Suppressor macrophage (primary cell): ENCODE data around the gene ABLIM1.

Experiments
- DNase-seq, 4 experiments: peaks; one replicate each; pipeline ENCODE4 v3.0.0-alpha.2; 2020 to 2022

ABLIM1 gene

DNA sequence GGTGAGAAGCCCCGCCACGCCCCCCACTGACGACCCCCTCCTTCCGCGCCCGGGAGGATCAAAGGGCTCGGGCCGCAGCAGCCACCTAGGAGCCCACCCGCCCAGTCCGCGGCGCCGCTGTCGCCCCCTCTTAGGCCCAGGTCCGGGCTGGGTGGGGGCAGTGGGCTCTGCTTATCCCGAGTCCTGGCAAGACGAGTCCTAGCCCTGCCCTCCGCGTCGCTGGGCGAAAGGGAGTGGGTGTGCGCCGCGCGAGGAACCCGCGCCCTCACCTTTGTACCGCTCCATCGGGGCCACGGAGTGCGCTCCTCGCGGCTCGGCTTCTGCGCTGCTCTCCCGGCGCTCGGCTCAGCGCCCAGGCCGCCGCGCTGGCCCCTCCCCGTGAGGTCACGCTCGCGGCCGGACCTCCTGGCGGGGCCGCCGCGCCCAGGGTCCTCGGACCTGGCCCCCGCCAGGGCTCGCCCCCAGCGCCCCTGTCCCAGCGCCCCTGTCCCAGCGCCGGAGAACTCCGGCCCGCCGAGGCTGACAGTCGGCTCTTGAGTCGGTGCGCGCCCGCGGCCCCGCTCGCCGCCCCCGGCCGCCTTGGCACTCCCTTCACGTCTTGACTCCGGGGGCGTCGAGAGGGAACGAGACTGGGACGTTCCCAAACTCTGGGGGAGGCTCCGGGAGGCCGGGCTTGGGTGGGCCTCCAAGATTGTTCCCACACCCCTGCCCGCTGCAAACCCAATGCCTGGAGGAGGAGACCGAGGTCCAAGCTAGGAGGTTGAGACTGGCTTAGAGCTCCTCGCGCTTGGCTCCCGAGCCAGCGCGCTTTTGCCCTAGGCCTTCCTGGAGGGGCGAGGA lies 253.7 kb downstream of the ABLIM1 start, which contains the start of gene AFAP1L2:
TSS of gene AFAP1L2 (minus strand) at position 332 of the 840 bp plus-strand sequence. CDS start at position 285, 47 bp downstream.
- DNase-seq: peak in 1 of 4 experiments; percentile 6

DNA sequence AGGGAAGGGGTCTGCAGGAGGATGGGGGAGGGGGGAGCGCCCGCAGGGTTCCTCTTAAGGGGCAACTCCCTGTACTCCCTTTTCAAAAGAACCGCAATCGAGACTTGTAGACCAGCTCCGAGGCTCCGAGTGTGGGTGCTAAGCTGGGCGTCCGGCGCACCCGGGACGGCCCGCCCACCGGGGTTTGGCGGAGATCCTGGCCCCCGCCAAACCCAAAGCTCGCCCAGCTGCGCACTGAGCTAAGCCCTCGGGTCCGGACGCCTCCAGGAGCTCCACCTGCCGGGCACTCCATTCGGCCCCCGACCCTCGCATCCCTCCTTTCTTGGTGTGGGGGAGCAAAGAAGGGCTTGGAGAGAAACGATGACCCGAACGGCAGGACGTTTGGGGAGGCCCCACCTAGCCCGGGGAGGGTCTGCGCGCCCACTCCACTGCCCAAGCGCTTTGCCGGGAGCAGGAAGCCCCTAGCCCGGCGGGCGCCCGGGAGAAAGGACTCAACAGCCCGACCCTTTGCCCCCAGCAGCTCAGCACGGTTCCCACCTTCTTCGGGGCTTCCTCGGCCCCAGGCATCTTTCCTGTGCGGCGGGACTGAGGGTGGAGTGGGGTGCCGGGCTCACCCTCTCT lies 254.4 kb downstream of the ABLIM1 start:
- DNase-seq: no peak

DNA sequence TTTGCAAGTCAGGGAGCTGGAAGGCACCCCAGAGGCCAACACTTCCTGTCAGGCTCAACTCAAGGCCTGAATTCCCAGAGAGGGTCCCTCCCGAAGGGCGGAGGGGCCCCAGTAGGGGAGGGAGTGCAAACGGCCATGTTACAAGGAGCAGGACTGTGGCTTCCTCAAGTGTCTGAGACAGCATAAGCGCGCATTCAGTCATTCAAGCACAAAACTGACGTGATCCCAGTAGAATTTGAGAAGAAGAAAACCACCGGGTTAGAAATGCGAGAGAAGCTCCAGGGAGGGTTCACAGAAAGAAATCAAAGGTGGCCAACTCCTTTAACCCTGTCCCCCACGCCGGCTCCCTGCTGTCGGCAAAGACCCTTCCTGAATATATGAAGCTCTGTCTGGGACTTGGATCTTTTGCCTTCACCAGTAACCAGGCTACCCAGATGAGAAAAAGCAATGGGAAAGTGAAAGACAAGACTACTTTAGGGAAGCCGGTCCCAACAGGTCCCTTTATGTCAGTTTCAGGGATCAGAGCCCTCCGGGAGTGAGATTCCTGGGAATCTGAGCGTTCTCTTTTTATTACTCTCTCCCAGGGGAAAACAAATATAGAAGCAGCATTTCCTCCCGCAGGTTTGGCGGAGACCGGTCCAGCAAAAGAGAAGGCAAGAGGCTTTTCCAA lies 255.1 kb downstream of the ABLIM1 start:
- DNase-seq: no peak

DNA sequence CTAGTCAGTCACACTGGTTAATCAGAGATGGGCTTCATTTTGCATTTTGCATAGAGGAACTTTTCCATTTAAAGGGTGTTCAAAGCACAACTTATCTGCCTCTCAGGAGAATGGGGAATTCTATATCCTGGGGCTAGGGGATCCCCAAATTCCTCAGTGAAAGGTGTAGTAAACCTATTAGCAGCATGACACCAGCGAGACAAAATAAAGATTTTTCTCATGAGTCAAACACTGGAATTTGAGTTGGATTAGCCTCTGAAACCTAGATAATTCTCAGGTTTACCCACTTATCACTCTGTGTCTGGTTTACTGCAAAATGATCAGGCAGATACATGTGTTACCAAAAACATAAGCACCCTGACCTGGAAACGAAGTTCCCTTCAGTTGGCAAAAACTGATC lies 255.8 kb downstream of the ABLIM1 start:
- no peak for DNase-seq

DNA sequence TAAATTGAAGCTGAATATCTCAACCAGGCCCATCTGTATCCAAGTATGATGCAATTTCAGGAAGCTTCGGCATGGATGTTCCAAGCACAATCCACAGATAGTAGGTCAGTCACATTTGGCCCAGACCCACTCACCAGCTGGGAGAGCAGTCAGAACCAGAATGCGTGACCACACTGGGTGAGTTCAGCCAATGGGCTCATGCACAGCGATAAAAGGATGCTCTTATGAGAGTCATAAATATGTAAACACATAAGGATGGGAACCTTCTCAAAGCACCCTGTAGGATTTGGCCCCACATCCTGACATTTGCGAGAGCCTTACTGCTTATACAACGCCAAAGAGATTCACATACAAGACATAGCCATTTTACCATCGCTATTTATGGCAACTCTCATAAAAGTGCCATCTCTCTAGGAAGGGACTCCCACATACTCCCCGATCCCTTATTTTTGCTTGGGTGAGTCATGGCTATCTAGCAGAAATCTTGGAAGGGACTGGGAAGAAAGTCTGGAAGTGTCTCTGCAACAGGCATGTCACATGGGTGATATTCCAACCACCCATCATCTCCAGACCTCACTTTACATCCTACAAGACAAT lies 256.8 kb downstream of the ABLIM1 start:
- DNase-seq: no peak

DNA sequence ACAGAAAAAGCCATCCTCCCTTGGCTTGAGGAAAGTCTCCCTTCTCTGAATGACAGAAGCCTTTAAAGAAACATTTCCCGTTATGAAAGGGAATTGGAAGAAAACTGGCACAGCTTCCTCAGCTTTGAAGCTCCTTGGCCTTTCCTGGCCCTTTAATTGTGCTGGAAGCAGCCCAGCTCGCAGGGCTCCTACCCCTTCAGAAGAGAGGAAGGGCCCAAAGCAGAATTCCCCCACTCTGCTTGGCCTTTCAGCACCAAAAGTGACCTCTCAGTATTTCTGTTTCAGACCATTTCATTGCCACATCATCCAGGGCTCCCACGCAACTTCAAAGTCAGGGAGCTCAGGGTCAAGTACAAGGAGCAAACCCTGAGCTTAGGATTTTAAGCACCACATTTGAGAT lies 258.0 kb downstream of the ABLIM1 start:
- DNase-seq: no peak

DNA sequence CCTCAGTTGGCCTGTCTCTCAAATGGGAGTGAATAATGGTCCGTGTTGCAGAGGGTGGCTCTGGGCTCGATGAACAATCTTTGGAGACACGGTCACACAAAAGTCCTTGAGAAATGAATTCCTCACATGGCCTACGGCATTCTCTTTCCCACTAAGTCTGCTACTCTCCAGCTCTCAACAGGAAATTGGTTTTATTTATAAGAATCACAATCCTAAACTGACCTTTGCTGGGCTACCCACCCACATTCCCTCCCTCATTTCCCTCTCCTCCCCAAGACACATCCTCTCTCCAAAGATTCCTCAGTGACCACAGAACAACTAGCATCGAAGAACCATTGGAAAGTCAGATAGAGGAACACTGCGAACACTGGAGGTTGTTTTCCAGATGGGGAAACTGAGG lies 258.5 kb downstream of the ABLIM1 start:
- no peak for DNase-seq

DNA sequence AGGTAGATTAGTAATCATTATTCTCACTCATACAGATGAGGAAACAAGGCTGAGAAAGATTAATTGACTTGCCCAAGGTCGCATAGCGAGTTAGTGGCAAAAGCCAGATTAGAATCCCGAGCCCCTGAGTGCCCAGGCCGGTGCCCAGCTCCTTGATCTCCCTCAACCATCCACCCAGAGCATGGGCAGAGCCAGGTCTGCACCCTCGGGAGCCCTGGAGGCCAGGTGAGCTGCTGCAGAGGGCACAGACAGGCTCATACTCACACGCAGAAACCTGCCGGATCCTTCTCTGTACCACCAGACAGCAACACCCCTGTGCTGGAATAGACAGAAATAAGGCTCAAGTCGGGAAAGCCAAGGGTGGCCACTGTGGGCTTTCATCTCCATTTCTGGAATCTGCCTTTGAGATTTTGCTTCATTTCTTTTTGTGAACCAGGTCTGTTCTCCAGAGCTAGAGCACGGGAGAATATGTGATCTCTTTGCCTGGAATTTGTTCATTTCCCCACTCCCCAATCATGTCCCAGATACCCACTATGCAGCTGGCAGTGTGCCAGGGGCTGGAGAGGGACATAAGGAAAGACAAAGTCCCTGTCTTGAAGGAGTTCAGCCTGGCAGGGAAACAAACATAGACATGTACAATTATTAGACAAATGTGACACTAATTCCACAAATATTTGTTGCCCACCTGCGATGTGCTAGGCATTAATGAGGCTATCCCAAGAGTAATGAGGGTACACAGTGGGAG lies 259.3 kb downstream of the ABLIM1 start:
- DNase-seq: no peak

DNA sequence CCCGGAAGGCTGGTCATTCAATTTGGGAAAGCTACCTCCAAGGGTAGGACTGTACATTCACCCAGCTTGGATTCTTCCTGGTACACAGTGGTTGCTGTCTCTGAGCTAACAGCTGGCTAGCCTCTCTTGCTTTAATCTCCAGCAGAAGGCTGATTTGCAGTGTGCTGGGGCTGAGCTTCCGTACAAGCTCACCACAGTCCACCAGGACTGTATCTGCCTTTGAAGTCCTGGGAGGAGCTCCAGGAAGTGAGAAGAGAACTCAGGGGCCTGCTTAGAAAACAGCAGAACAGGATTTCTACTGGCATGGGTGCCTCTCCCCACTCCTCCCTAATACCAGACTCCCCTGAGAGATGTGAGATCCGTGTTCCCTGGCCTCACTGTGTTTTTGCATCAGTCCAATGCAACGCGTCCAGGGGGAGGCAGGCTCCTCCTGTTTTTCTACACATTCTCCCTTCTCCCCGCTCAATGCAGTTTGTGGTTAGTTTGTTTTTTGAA lies 260.4 kb downstream of the ABLIM1 start:
- no peak for DNase-seq

DNA sequence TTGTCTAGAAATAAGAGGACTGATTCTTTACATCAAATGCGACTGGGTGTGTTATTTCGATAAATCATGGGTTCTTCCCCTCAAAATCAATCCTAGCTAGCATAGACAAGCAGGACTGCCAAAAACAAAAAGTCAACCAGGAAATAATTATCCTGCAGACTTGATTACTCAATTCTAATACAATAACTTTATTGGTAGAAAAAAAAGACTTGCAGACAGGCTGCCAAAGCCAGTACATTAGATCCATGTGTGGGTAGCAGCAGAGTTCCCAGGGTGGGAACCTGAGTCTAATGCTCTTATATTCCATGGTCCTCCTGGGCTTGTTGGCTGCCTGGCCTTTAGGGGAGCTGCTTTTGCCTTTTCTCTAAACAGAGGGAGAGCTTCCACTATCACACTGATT lies 261.6 kb downstream of the ABLIM1 start:
- no peak for DNase-seq

DNA sequence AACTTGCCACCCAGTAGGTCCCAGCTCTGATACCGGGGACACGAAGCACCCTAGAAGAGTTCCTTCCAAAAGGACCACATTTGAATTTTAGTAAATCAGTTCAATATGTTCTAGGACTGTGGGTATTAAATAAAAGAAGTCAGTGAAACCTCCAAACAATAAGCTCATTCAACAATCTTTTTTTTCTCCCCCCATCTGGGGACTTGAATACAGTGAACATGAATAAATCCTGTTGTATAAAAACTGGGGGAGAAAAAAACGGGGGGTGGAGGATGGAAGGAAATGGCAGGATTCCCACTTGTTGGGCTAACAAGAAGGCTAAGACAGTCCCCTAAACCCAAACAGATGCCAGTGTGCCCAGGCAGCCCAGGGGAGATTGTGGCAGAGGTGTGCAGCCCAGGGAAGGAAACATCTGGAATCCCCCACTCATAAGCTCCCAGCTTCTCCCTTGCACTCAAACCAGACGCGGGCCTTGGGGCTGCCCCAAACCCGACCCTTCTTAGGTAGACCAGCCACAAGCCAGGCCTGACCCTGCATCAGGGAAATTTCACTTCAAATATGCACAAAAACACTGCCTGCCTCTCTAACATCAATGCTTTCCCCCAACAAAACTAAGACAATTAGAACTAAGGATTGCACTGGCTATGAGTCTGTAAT lies 262.6 kb downstream of the ABLIM1 start:
- DNase-seq: no peak

DNA sequence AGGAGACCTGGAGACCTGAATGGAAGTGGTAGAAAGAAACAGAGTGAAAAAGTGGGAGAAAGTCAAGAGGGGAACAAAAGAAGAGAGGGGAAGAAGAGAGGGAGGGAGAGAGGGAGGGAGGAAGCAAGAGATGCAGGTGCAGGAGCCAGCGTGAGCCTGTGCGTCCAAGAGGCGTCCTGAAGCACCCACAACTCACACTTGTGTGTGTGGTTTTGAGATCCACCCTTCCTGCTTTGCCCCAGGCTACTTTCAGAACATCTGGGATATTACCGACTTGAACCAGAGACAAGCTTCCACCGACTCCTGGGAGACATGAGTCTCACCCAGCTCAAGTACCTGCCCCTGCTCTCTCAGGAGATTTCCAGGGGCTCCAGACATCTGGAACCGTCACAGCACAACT lies 263.5 kb downstream of the ABLIM1 start:
- no peak for DNase-seq

DNA sequence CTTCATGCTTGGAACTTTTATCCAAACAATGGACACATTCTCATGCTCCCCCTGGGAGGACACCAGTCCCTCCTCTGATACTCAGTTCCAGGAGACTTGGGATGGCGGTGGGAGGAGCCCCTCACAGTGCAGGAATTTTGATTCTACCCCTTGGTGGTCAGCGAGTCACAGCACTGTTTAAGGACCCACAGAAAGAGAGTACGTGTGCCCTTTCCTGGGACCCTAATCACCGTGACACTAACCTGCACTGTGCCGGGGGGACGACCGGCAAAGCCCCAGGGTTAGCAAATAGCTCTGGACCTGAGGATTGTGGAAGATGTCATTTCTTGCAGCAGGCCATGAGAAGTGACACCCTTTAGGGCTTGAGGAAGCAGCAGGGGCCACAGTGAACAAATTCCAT lies 264.2 kb downstream of the ABLIM1 start:
- DNase-seq: no peak

DNA sequence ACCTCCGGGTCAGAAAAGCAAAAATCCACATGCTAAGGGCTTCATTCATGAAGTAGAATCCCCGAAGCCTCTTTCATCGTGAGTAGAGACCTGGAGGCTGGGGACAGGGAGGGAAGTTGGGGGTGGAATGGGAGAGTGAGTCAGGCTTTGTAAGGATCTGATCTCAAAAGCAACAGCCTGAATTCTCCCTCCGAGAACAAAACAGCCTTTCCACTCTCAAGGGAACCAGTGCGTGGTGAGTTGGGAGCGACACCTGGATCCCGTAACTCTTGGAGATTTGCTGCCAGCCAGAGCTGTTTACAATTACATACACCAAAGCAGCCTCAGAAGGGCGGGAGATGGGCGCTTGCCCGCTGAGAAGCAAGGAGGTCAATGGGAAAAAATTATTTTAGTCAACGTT lies 264.6 kb downstream of the ABLIM1 start:
- no peak for DNase-seq

DNA sequence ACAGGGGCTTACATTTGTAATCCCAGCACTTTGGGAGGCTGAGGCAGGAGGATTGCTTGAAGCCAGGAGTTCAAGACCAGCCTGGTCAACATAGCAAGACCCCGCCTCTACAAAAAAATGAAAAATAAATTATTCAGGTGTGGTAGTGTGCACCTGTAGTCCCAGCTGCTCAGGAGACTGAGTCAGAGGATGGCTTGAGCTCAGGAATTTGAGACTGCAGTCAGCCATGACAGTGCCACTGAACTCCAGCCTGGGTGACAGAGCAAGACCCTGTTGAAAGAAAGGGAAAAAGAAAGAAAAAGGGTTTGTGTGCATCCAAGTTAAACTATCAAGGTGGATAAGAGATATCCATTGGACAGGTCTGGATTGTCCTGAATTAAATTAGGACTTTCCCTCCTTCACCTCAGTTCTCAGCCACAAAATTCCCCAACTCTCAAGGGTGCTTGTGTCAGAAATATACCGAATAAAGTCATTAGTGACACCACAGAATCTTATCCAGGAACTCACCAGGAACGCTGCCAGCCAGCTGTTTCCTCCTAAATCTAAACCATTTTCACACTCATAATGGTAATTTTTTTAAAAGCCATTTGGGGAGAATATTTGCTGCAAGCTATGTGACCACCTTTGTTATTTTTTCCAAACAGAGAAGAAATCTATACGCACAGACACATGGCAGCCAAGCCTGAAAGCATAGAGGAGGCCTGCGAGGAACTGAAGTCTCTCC lies 265.8 kb downstream of the ABLIM1 start:
- DNase-seq: no peak

DNA sequence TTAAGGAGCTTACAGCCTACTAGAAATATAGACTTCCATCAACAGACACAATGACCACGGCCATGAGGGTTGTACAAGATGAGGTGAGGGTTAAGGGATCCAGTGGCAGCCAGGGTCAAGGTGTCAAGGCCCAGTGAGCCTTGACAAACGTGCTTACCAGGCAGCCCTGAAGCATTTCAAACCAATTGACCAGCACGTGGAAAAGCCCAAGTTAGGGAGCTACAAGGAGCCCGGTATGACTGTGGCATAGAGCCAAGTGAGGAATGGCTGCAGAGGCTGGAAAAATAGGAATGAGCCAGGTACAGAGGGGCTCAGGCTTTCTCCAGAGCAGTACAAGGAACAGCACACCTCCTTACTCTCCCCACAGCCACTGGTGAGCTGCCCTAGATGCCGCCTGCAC lies 266.5 kb downstream of the ABLIM1 start:
- DNase-seq: no peak

DNA sequence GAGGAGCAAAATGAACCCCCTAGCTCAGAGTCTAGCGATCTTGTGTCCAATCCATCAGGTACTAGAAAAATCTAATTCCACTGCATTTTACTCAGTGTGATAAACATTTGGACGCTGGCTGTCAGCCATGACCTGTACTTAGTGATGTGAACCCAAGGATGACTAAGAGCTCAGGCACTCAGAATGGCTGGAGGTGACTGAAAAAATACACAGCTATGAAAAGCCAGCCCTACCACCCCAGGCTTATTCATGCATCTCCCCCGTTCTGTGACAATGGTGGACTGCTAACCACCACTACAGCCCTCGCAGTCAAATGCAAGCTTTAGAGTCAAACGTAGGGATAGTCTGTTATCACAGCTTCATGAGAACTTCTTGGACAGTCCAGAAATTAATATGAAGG lies 268.6 kb downstream of the ABLIM1 start:
- no peak for DNase-seq

DNA sequence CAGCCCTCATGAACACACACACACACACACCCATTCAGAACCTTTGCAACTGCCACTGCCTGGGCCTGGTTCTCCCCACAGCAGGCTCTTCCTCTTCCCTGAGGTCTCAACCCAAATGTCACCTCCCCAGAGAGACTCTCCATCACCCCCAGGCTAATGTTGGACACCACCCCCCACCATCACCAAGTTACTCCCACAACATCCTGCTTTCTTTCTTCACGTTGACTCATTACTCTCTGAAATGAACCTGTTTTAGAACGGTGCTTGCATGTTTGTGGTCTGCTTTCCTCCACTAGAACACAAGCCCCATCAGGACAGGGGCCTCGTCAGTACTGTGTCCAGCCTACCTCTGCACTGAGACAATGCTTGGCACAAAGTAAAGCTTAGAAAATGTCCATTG lies 269.8 kb downstream of the ABLIM1 start:
- DNase-seq: no peak

DNA sequence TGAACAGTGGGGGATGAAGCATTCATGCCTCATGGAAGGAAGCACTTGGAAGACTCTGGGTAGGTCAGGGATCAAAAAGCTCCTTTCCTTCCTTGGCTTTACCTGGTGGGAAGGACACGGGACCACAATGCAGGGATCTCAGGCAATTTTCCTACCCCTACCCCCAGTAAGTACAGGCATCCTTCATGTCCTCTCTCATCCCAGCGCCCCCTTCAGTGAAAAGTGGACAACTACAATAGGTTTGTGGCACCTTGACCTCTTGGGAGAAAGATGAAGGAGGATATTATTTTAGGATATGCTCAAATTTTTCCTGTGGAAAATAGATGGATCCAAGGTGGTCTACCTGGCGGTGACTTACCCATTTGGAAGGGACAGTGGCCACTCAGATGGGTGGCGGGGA lies 270.3 kb downstream of the ABLIM1 start:
- DNase-seq: no peak

DNA sequence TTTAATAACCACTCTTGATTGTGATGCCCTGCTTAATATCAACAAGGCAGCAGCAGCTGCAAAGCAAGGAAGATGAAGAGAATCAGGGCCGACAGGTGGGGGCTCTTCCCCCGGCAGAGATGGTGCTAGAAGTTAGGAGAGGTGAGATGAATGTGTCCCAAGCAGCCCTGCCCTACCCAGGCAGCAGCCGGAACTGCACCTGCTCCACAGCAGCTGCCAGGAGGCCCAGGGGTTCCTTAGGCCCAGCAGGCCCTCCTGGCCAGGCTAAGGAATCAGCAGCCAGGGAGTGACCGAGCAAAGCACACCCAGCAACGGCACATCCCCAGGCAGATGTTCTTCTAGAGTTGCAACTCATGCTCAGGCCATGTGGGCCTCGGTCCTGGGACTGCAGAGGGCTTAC lies 271.6 kb downstream of the ABLIM1 start:
- no peak for DNase-seq

DNA sequence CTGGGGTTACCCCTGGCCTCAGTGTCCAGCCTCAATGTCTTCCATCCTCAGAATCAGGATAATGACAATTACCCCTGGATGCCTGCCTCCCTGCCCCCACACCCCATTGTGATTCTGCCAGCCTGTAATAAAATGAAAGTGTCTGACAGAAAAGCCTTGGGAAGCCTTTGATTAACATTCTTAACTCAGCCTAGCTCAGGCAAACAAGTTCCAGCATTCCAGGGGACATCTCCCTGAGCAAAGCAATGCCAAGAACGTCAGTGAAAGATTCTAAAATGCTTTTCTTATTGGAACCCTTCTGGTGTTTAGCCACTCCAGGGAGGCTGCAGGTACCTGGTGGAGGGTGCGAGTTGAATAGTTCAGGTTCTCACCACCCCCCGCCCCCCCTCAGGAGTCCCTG lies 272.5 kb downstream of the ABLIM1 start:
- DNase-seq: no peak
